ENCODE results near the gene RAD51B. TPM values are rescaled to one million over a fixed set of nuclear protein-coding genes. Genes with fewer than 3 reads are reported as not detected.

The RAD51B gene
- total RNA-seq, 5 donors from 2014 or later (not counting 1 experiment from before 2014, with no cell fraction given) = 25.4 to 47.9 (median 30.0) TPM

- WGBS (ENCODE audit: insufficient coverage) = 85% methylated on average over 3 of the region's 4 CpGs
- POLR2A ChIA-PET = interaction anchor here (0.6 to 1.3 kb wide), 2 partner anchors 24 to 698 kb away, joined by 3 read pairs; no protein-coding TSS in a partner anchor
- CTCF ChIA-PET = interaction anchor here in 1 of 2 donors (0.6 kb wide), 1 partner anchor 182 kb away, joined by 3 read pairs; no protein-coding TSS in a partner anchor
These were observed 582.3 kb downstream of the RAD51B start for GRCh38 chr14:68401855-68402254.

DNA sequence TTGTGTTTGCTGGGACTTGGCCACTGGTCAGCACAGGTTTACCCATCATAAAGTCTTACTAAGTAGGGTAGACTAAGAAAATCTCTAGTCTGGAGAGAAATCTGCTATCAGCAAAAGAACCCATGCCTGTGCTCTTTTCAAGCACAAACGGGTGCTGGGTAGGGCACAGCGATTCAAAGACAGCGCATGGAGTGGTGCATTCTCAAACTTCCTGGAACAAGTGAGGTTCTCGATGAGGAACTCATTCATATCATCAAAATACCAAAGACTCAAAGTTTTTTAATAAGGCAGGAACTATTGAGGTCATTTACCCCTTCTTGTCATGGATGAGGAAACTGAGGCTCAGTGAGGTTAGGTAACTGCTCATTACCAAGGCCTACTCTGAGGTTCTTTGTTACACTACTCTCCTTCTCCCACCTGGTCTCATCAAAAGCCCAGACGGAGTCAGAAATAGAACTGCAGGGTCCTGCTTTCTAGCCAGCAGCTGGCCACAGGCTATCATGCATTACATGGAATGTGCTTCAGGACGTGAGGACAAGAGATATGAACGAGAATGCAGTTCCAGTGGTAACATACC lies 583.0 kb downstream of the RAD51B start:
- H3K27me3 ChIP-seq (replicated peaks in 1 of 2; ENCODE audit: control insufficient read depth in 2 of 2, extremely low read depth in 1 of 2, insufficient read depth in 2 of 2, low read length in 1 of 2) = no peaks in the 10 kb centered on the region
- Mint-ChIP-seq H3K27ac (peak overlapping the region in 1 of 2 donors; percentile 36), H3K9me3 (no peaks in the 10 kb centered on the region), H3K4me1 (peaks cover 34 to 57% (median 40%) of the 10 kb centered on the region in 3 donors), H3K27me3 (no peaks in the 10 kb centered on the region), H3K36me3 (no peaks in the 10 kb centered on the region), H3K4me3 (no peak overlapping the region)
- CTCF ChIA-PET = interaction anchor here (0.6 to 1.2 kb wide), 3 partner anchors 43 to 181 kb away, joined by 3 read pairs; no protein-coding TSS in a partner anchor
- H3K9me3 ChIP-seq = no peaks in the 10 kb centered on the region
- no peak overlapping the region for H3K27ac ChIP-seq (ENCODE audit: low read length)
- 92% methylated on average over 2 of the region's 7 CpGs for WGBS (ENCODE audit: insufficient coverage)
- peaks cover 14 to 26% of the 10 kb centered on the region in 2 experiments for H3K4me1 ChIP-seq (ENCODE audit: control insufficient read depth in 1 of 2, extremely low read depth in 1 of 2, insufficient read depth in 2 of 2, low read length in 2 of 2)
- DNase-seq = no peak
- H3K36me3 ChIP-seq (ENCODE audit: control insufficient read depth in 2 of 2, extremely low read depth in 1 of 2, insufficient read depth in 1 of 2, low read length in 1 of 2) = no peaks in the 10 kb centered on the region
- ATAC-seq (replicated peaks in 1 of 4) = no peak
- H3K4me3 ChIP-seq (ENCODE audit: control insufficient read depth in 1 of 2, extremely low read depth in 1 of 2, low read length in 1 of 2) = no peak overlapping the region
- POLR2A ChIA-PET = interaction anchor here in 1 of 2 donors (0.5 to 1.3 kb wide), 2 partner anchors 25 to 151 kb away, joined by 3 to 5 read pairs; no protein-coding TSS in a partner anchor

More at GRCh38 chr14:68401855-68402254, 582.3 kb downstream of the RAD51B start:
- Histone ChIP-seq H3K4me1 (ENCODE audit: control insufficient read depth in 1 of 2, extremely low read depth in 1 of 2, insufficient read depth in 2 of 2, low read length in 2 of 2) (peaks cover 14 to 26% of the 10 kb centered on the region in 2 experiments), H3K27ac (ENCODE audit: low read length) (no peak overlapping the region), H3K27me3 (replicated peaks in 1 of 2; ENCODE audit: control insufficient read depth in 2 of 2, extremely low read depth in 1 of 2, insufficient read depth in 2 of 2, low read length in 1 of 2) (no peaks in the 10 kb centered on the region), H3K4me3 (ENCODE audit: control insufficient read depth in 1 of 2, extremely low read depth in 1 of 2, low read length in 1 of 2) (no peak overlapping the region), H3K36me3 (ENCODE audit: control insufficient read depth in 2 of 2, extremely low read depth in 1 of 2, insufficient read depth in 1 of 2, low read length in 1 of 2) (no peaks in the 10 kb centered on the region), H3K9me3 (no peaks in the 10 kb centered on the region)
- DNase-seq (no peak), ATAC-seq (replicated peaks in 1 of 4) (no peak)
- no peaks in the 10 kb centered on the region for H3K36me3 Mint-ChIP-seq
- H3K9me3 Mint-ChIP-seq = no peaks in the 10 kb centered on the region
- H3K27me3 Mint-ChIP-seq = no peaks in the 10 kb centered on the region
- no peak overlapping the region for H3K4me3 Mint-ChIP-seq
- H3K4me1 Mint-ChIP-seq = peaks cover 30 to 54% (median 38%) of the 10 kb centered on the region in 3 donors
- H3K27ac Mint-ChIP-seq = no peak overlapping the region

DNA sequence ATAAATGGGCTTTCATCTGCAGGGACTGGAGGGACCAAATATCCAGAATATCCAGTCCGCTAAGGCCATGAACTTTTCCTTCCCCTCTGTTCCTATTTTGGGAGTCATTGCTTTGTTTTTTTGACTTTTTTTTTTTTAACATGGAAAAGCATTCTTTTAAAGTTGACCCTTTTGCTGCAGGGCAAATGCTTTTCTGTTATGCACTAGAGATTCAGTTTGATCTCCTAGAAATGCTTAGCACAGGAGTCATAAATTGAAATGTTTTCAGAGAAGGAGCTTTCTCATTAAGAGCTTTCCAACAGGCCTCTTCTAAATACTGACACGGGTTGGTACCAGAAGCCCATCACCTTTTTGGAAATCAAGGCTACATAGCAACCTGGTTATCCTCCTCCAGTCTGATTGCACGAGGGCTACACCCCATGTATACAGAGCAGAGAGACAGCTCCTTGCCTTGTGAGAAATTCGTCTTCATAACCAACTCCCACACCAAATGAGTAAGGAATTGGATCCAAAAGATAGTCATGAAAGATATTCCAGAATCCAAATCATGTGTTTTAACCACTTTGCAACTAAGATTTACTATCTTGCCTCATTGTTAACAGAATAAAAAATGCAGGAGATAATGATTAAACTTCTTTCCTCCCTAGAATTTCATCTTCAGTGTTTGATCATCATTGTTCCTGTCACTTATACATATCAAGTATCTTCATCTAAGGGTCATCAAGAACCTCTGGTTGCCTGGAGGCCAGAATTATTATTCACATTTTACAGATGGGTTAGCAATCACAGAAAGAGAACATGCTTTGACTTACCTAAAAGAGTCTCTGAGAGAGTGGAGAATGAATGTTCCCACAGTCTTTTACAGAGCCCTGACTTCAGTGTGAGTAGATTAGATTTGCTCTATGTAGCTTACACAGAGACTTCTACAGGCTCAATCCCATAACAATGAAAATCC lies 583.9 kb downstream of the RAD51B start:
- Histone ChIP-seq H3K36me3 (ENCODE audit: control insufficient read depth in 2 of 2, extremely low read depth in 1 of 2, insufficient read depth in 1 of 2, low read length in 1 of 2) (no peaks in the 10 kb centered on the region), H3K27ac (ENCODE audit: low read length) (peak overlapping the region; percentile 50), H3K4me1 (ENCODE audit: control insufficient read depth in 1 of 2, extremely low read depth in 1 of 2, insufficient read depth in 2 of 2, low read length in 2 of 2) (peaks cover 17 to 33% of the 10 kb centered on the region in 2 experiments), H3K27me3 (replicated peaks in 1 of 2; ENCODE audit: control insufficient read depth in 2 of 2, extremely low read depth in 1 of 2, insufficient read depth in 2 of 2, low read length in 1 of 2) (no peaks in the 10 kb centered on the region), H3K4me3 (ENCODE audit: control insufficient read depth in 1 of 2, extremely low read depth in 1 of 2, low read length in 1 of 2) (no peak overlapping the region), H3K9me3 (no peaks in the 10 kb centered on the region)
- ATAC-seq (replicated peaks in 1 of 4) (peak in 1 of 4 experiments; percentile 16), DNase-seq (no peak)
- 77% methylated on average over 2 of the region's 4 CpGs for WGBS (ENCODE audit: insufficient coverage)
- ChIA-PET POLR2A (interaction anchor here in 1 of 2 donors (0.5 to 0.6 kb wide), 2 partner anchors 16 to 150 kb away, joined by 3 to 5 read pairs; no protein-coding TSS in a partner anchor), CTCF (interaction anchor here in 1 of 2 donors (1.1 to 1.2 kb wide), 2 partner anchors 42 to 150 kb away, joined by 3 read pairs; no protein-coding TSS in a partner anchor)
- Mint-ChIP-seq H3K27ac (peak overlapping the region; percentile 90 to 92), H3K9me3 (no peaks in the 10 kb centered on the region), H3K4me1 (peaks cover 41 to 61% (median 46%) of the 10 kb centered on the region in 3 donors), H3K27me3 (no peaks in the 10 kb centered on the region), H3K36me3 (no peaks in the 10 kb centered on the region), H3K4me3 (no peak overlapping the region)

GRCh38 chr14:68404146-68404527 lies 584.6 kb downstream of the RAD51B start:
- peak in 2 of 4 experiments; percentile 24 to 62 for ATAC-seq (replicated peaks in 1 of 4)
- peak overlapping the region; percentile 90 to 92 for H3K27ac Mint-ChIP-seq
- H3K9me3 Mint-ChIP-seq = no peaks in the 10 kb centered on the region
- H3K4me3 ChIP-seq (ENCODE audit: control insufficient read depth in 1 of 2, extremely low read depth in 1 of 2, low read length in 1 of 2) = no peak overlapping the region
- no peaks in the 10 kb centered on the region for H3K36me3 ChIP-seq (ENCODE audit: control insufficient read depth in 2 of 2, extremely low read depth in 1 of 2, insufficient read depth in 1 of 2, low read length in 1 of 2)
- peaks cover 47 to 63% (median 50%) of the 10 kb centered on the region in 3 donors for H3K4me1 Mint-ChIP-seq
- H3K36me3 Mint-ChIP-seq = no peaks in the 10 kb centered on the region
- peaks cover 17 to 38% of the 10 kb centered on the region in 2 experiments for H3K4me1 ChIP-seq (ENCODE audit: control insufficient read depth in 1 of 2, extremely low read depth in 1 of 2, insufficient read depth in 2 of 2, low read length in 2 of 2)
- no peaks in the 10 kb centered on the region for H3K27me3 Mint-ChIP-seq
- DNase-seq = peak in 1 of 35 experiments; percentile 30
- H3K27me3 ChIP-seq (replicated peaks in 1 of 2; ENCODE audit: control insufficient read depth in 2 of 2, extremely low read depth in 1 of 2, insufficient read depth in 2 of 2, low read length in 1 of 2) = no peaks in the 10 kb centered on the region
- H3K27ac ChIP-seq (ENCODE audit: low read length) = peak overlapping the region; percentile 50
- no peaks in the 10 kb centered on the region for H3K9me3 ChIP-seq
- CTCF ChIA-PET = interaction anchor here in 1 of 2 donors (1.2 kb wide), 1 partner anchor 151 kb away, joined by 3 read pairs; no protein-coding TSS in a partner anchor
- WGBS (ENCODE audit: insufficient coverage) = no CpG with 5 or more reads among the region's 1 CpG
- POLR2A ChIA-PET = no interaction called here
- peak overlapping the region in 1 of 3 donors; percentile 11 for H3K4me3 Mint-ChIP-seq

GRCh38 chr14:68404652-68405183 lies 585.1 kb downstream of the RAD51B start:
- H3K4me3 ChIP-seq (ENCODE audit: control insufficient read depth in 1 of 2, extremely low read depth in 1 of 2, low read length in 1 of 2) = no peak overlapping the region

More at GRCh38 chr14:68404652-68405183, 585.1 kb downstream of the RAD51B start:
- H3K27me3 Mint-ChIP-seq = no peaks in the 10 kb centered on the region
- H3K4me3 Mint-ChIP-seq = peak overlapping the region in 1 of 3 donors; percentile 11
- peaks cover 17 to 42% of the 10 kb centered on the region in 2 experiments for H3K4me1 ChIP-seq (ENCODE audit: control insufficient read depth in 1 of 2, extremely low read depth in 1 of 2, insufficient read depth in 2 of 2, low read length in 2 of 2)
- ChIA-PET CTCF (no interaction called here), POLR2A (interaction anchor here (0.5 to 0.6 kb wide), 2 partner anchors 18 to 102 kb away, joined by 3 to 5 read pairs; no protein-coding TSS in a partner anchor)
- no peaks in the 10 kb centered on the region for H3K9me3 ChIP-seq
- ATAC-seq (replicated peaks in 1 of 4) (peak in 3 of 4 experiments; percentile 48 to 71 (median 55)), DNase-seq (peak in 8 of 35 experiments; percentile 2 to 53 (median 8))
- H3K27me3 ChIP-seq (replicated peaks in 1 of 2; ENCODE audit: control insufficient read depth in 2 of 2, extremely low read depth in 1 of 2, insufficient read depth in 2 of 2, low read length in 1 of 2) = no peaks in the 10 kb centered on the region
- H3K27ac ChIP-seq (ENCODE audit: low read length) = peak overlapping the region; percentile 50
- no peaks in the 10 kb centered on the region for H3K36me3 Mint-ChIP-seq
- 83% methylated on average over 1 of the region's 5 CpGs for WGBS (ENCODE audit: insufficient coverage)
- H3K27ac Mint-ChIP-seq = peak overlapping the region; percentile 90 to 92
- H3K4me1 Mint-ChIP-seq = peaks cover 50 to 69% (median 56%) of the 10 kb centered on the region in 3 donors
- no peaks in the 10 kb centered on the region for H3K36me3 ChIP-seq (ENCODE audit: control insufficient read depth in 2 of 2, extremely low read depth in 1 of 2, insufficient read depth in 1 of 2, low read length in 1 of 2)
- H3K9me3 Mint-ChIP-seq = no peaks in the 10 kb centered on the region
